Natural killer cell treated with Interleukin-12 subunit alpha and Interleukin-12 subunit beta and Interleukin-15 and Interleukin-18, amount 100 ng/mL, for 72 hours (primary cell): ENCODE data around the gene ADM5. TPM values are rescaled to one million over a fixed set of nuclear protein-coding genes. Genes with fewer than 3 reads are reported as not detected.

Source experiments
- ATAC-seq, 2 donors: fragments of 150-1000 bp; cut with Tn5 transposase in 1 of 2; sonication (Bioruptor Pico), chemical (Tn5 transposase) in 1 of 2; 2 replicates each; pipeline ENCODE4 v1.10.0; 2021
- DNase-seq: peaks from one replicate; pipeline ENCODE4 v3.0.0; 2022; ENCODE audit warnings: low spot score
- H3K27ac Mint-ChIP-seq, 2 donors: 1 replicate in 1 of 2; 2 replicates in 1 of 2; pipeline ENCODE4 v1.8.0; 2022; ENCODE audit warnings: mixed read lengths in 2 of 2, mild to moderate bottlenecking in 1 of 2, moderate library complexity in 1 of 2
- H3K27me3 Mint-ChIP-seq, 2 donors: 1 replicate in 1 of 2; 2 replicates in 1 of 2; pipeline ENCODE4 v1.8.0; 2022; ENCODE audit warnings: mixed read lengths in 2 of 2
- H3K36me3 Mint-ChIP-seq: one replicate; pipeline ENCODE4 v1.8.0; 2022; ENCODE audit warnings: mixed read lengths
- H3K4me1 Mint-ChIP-seq, 2 donors: 1 replicate in 1 of 2; 2 replicates in 1 of 2; pipeline ENCODE4 v1.8.0; 2022; ENCODE audit warnings: low read depth in 2 of 2, mixed read lengths in 2 of 2, mild to moderate bottlenecking in 1 of 2
- H3K4me3 Mint-ChIP-seq: one replicate; pipeline ENCODE4 v1.8.0; 2022; ENCODE audit warnings: mixed read lengths
- H3K9me3 Mint-ChIP-seq: 2 replicates; pipeline ENCODE4 v1.8.0; 2022; ENCODE audit warnings: mixed read lengths
- total RNA-seq, 2 donors: library from RNA; stranded (reverse); gene quantifications; one replicate each; pipeline ENCODE4 v1.2.3, GENCODE V29; 2022

ADM5 gene
- 10 to 100 TPM in 1 of 2 donors, 1 to 10 TPM in 1; 5.7 to 18.5 TPM for total RNA-seq

- Mint-ChIP-seq H3K9me3 (no peaks in the 10 kb centered on the region), H3K4me1 (peaks cover 13 to 20% of the 10 kb centered on the region in 2 donors), H3K27ac (peak within 1 kb of the TSS; percentile 44 to 47), H3K4me3 (peak within 1 kb of the TSS; percentile 76), H3K27me3 (peaks cover 9 to 11% of the 10 kb centered on the region in 2 donors), H3K36me3 (peaks cover 8% of the 10 kb centered on the region)
- DNase-seq (no peak), ATAC-seq (peak in 1 of 2 donors; percentile 38)
Observed at GRCh38 chr19:49689133-49690078, at the start of gene ADM5. Gene ADM5 (plus strand): TSS chr19:49689594. CDS start chr19:49689838, 244 bp downstream.

DNA sequence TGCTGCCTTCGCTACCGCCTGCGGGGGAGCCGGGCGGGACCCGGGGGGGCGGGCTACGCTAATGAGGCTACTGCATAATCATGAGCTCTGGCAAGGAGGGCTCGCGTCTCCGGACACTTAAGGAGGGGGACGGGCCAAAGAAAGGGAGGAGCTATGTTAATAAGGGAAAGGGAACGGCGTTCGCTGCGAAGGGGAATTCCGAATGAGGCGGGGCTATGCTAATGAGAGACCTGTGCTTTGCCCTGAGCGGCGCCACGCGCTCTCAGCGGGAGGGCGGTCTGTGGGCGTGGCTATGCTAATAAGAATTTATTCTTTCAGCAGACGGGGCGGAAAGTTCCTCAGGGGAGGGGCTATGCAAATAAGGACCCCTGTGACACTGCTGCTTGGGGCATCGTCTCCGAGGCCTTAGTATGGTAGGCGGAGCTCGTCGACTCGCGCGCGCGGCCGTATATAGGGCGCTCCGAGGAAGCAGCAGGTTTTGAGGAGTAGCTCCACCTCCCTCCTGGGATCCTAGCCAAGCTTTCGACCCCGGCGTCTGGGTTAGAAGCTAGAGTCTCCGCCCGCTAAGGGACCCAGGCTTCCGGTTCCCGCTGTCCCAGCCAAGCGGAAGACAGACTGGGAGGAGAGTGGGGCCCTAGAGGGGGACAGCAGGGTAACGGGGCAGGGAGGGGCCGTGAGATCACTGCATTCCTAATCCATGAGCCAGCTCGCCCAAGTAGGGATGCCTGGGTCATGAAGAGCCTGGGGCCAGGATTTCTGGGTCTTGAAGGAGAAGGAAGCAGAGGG, 49.1 kb upstream of the ADM5 start, which contains the start of gene RRAS:
Gene RRAS (minus strand): TSS at position 31 of the 786 bp plus-strand sequence. CDS start 45 bp downstream, outside the sequence.
- peaks cover 48 to 57% of the 10 kb centered on the region in 2 donors for H3K4me1 Mint-ChIP-seq

GRCh38 chr19:49641688-49642491, 47.5 kb upstream of the ADM5 start, which contains the start of gene SCAF1:
Gene SCAF1 (plus strand): TSS chr19:49642209. CDS start chr19:49645027, 2,818 bp downstream.
- ATAC-seq (peak; percentile 83 to 86), DNase-seq (peak; percentile 100)
- Mint-ChIP-seq H3K9me3 (no peaks in the 10 kb centered on the region), H3K4me3 (peak within 1 kb of the TSS; percentile 99), H3K27me3 (peaks cover 0 to 4% of the 10 kb centered on the region in 2 donors), H3K4me1 (peaks cover 54 to 57% of the 10 kb centered on the region in 2 donors), H3K36me3 (no peaks in the 10 kb centered on the region), H3K27ac (peak within 1 kb of the TSS; percentile 99)

More for the DNA sequence above, 49.1 kb upstream of the ADM5 start, which contains the start of gene RRAS:
- H3K9me3 Mint-ChIP-seq, result no peaks in the 10 kb centered on the region
- H3K27me3 Mint-ChIP-seq, result peaks cover 0 to 4% of the 10 kb centered on the region in 2 donors
- H3K27ac Mint-ChIP-seq, result peak within 1 kb of the TSS; percentile 99
- H3K4me3 Mint-ChIP-seq, result peak within 1 kb of the TSS; percentile 99
- ATAC-seq, result peak; percentile 85 to 87
- peak; percentile 100 for DNase-seq
- no peaks in the 10 kb centered on the region for H3K36me3 Mint-ChIP-seq

DNA sequence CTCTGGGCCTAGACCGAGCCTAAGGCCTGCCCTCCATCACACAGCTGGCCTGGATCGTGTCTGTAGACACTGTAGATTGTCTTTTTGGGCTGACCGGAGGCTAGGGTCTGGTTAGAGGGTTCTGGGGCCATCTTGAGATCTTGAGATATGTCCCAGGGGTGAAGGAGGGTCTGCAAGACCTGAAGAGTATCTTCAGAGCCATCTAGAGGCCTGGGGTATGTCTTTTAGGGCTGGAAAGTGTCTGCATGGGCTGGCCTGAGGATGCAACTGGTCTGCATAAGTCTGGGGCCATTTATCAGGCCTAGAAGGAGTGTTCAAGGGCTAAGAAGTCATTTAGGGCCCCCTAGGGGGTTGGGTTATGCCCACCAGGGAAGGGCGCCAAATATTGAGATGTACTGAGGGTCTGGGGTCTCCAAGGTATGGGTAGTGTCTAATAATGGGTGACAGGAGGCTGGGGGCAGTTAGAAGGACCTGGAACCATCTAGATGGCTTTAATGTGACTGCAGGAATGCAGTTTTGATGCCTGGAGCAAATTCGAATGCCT, 46.8 kb upstream of the ADM5 start:
- Mint-ChIP-seq H3K27ac (peak overlapping the region; percentile 97 to 99), H3K4me1 (peaks cover 53 to 56% of the 10 kb centered on the region in 2 donors), H3K4me3 (peak overlapping the region; percentile 99), H3K36me3 (no peaks in the 10 kb centered on the region), H3K9me3 (no peaks in the 10 kb centered on the region), H3K27me3 (peaks cover 0 to 4% of the 10 kb centered on the region in 2 donors)
- no peak for ATAC-seq
- DNase-seq, result no peak

DNA sequence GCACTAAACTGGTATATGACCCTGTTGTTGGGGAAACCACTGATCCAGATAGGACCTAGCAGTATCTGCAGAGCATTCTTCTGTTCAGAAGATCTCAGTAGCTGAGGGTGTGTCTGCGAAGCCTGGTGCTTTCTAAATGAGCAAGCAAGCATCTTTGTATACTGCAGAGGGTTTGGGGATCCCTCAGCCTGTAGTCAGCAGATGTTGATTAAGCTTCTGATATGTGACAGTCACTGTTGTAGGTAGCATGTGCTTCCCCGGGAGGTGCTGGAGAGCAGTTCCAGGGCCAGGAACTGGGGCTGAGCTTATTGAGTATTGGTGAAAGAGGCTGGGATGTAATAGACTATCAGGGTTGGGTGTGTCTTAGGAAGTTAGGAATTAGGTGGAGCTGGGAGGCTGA, 45.9 kb upstream of the ADM5 start:
- no peak for DNase-seq
- Mint-ChIP-seq H3K36me3 (no peaks in the 10 kb centered on the region), H3K4me1 (peaks cover 47% of the 10 kb centered on the region in 2 donors), H3K9me3 (no peaks in the 10 kb centered on the region), H3K27me3 (peaks cover 0 to 2% of the 10 kb centered on the region in 2 donors), H3K4me3 (peak overlapping the region; percentile 99), H3K27ac (peak overlapping the region; percentile 97 to 99)
- ATAC-seq, result no peak

GRCh38 chr19:49645592-49645991, 43.8 kb upstream of the ADM5 start:
- Mint-ChIP-seq H3K9me3 (no peaks in the 10 kb centered on the region), H3K4me3 (no peak overlapping the region), H3K27me3 (no peaks in the 10 kb centered on the region), H3K27ac (no peak overlapping the region), H3K4me1 (peaks cover 36 to 38% of the 10 kb centered on the region in 2 donors), H3K36me3 (no peaks in the 10 kb centered on the region)
- ATAC-seq (no peak), DNase-seq (no peak)

GRCh38 chr19:49645995-49646394, 43.4 kb upstream of the ADM5 start:
- Mint-ChIP-seq H3K4me3 (no peak overlapping the region), H3K36me3 (no peaks in the 10 kb centered on the region), H3K27me3 (no peaks in the 10 kb centered on the region), H3K4me1 (peaks cover 32 to 34% of the 10 kb centered on the region in 2 donors), H3K9me3 (no peaks in the 10 kb centered on the region), H3K27ac (no peak overlapping the region)
- no peak for DNase-seq
- ATAC-seq, result no peak

- DNase-seq (no peak), ATAC-seq (no peak)
- Mint-ChIP-seq H3K36me3 (no peaks in the 10 kb centered on the region), H3K4me1 (peaks cover 28 to 31% of the 10 kb centered on the region in 2 donors), H3K27ac (peak overlapping the region in 1 of 2 donors; percentile 68), H3K27me3 (no peaks in the 10 kb centered on the region), H3K4me3 (no peak overlapping the region), H3K9me3 (no peaks in the 10 kb centered on the region)
Observed at GRCh38 chr19:49646586-49646985, 42.8 kb upstream of the ADM5 start.

DNA sequence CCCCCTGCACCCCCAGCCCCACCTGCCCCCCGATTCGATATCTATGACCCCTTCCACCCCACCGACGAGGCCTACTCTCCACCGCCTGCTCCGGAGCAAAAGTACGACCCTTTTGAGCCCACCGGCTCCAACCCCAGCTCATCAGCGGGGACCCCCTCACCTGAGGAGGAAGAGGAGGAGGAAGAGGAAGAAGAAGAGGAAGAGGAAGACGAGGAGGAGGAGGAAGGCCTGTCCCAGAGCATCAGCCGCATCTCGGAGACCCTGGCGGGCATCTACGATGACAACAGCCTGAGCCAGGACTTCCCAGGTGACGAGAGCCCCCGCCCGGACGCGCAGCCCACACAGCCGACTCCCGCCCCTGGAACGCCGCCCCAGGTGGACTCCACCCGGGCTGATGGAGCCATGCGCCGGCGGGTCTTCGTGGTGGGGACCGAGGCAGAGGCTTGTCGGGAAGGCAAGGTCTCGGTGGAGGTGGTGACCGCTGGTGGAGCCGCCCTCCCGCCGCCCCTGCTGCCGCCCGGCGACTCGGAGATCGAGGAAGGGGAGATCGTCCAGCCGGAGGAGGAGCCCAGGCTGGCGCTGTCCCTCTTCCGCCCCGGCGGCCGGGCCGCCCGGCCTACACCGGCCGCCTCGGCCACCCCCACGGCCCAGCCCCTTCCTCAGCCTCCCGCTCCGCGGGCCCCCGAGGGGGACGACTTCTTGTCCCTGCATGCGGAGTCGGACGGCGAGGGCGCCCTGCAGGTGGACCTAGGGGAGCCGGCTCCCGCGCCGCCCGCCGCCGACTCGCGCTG, 38.2 kb upstream of the ADM5 start:
- Mint-ChIP-seq H3K4me3 (no peak overlapping the region), H3K4me1 (peaks cover 8 to 20% of the 10 kb centered on the region in 2 donors), H3K27ac (no peak overlapping the region), H3K9me3 (no peaks in the 10 kb centered on the region), H3K27me3 (no peaks in the 10 kb centered on the region), H3K36me3 (peaks cover 5% of the 10 kb centered on the region)
- peak; percentile 58 for DNase-seq
- ATAC-seq, result no peak

- Mint-ChIP-seq H3K36me3 (peaks cover 5% of the 10 kb centered on the region), H3K4me3 (no peak overlapping the region), H3K9me3 (no peaks in the 10 kb centered on the region), H3K27ac (no peak overlapping the region), H3K4me1 (peaks cover 8 to 24% of the 10 kb centered on the region in 2 donors), H3K27me3 (no peaks in the 10 kb centered on the region)
- ATAC-seq, result no peak
- peak; percentile 59 for DNase-seq
Observed at GRCh38 chr19:49651820-49652550, 37.4 kb upstream of the ADM5 start.

DNA sequence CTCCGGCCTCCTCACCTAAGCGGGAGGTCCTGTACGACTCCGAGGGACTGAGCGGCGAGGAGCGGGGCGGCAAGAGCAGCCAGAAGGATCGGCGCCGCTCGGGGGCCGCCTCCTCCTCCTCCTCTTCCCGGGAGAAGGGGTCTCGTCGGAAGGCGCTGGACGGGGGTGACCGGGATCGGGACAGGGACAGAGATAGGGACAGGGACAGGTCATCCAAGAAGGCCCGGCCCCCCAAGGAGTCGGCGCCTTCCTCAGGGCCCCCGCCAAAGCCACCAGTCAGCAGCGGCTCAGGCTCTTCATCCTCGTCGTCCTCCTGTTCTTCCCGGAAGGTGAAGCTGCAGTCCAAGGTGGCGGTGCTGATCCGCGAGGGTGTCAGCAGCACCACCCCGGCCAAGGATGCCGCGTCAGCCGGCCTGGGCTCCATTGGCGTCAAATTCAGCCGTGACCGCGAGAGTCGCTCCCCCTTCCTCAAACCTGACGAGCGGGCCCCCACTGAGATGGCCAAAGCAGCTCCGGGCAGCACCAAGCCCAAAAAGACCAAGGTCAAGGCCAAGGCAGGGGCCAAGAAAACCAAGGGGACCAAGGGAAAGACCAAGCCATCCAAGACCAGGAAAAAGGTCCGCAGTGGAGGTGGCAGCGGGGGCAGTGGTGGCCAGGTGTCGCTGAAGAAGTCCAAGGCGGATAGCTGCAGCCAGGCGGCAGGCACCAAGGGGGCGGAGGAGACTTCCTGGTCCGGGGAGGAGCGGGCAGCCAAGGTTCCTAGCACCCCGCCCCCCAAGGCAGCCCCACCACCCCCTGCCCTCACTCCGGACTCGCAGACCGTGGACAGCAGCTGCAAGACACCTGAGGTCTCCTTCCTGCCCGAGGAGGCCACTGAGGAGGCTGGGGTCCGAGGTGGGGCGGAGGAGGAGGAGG, 36.6 kb upstream of the ADM5 start:
- Mint-ChIP-seq H3K4me3 (no peak overlapping the region), H3K36me3 (peaks cover 5% of the 10 kb centered on the region), H3K27me3 (no peaks in the 10 kb centered on the region)

More for the DNA sequence above, 36.6 kb upstream of the ADM5 start:
- Mint-ChIP-seq H3K4me1 (peaks cover 8 to 27% of the 10 kb centered on the region in 2 donors), H3K9me3 (no peaks in the 10 kb centered on the region), H3K27ac (no peak overlapping the region)
- DNase-seq (peak; percentile 53), ATAC-seq (no peak)
